CD14-positive monocyte (primary cell): ENCODE results near the gene HMG20B. TPM values are rescaled to one million over a fixed set of nuclear protein-coding genes. Genes with fewer than 3 reads are reported as not detected.
A peak's percentile ranks its signal among the peaks of the same experiment; 100 is the strongest.

ENCODE experiments used
- DNase-seq, 3 donors: peaks; one replicate each; pipeline ENCODE4 v3.0.0-alpha.2; 2011 to 2022
- H2AFZ ChIP-seq: 2 replicates; pipeline ENCODE4 v1.6.0; 2012; ENCODE audit warnings: mild to moderate bottlenecking, low read depth, low read length, inconsistent platforms; ENCODE audit not compliant: insufficient read depth, poor library complexity, severe bottlenecking
- H3K27ac ChIP-seq, 2 donors: 1 replicate in 1 of 2; 2 replicates in 1 of 2; pipeline ENCODE4 v1.5.1; 2012 to 2013; ENCODE audit warnings: low read length in 2 of 2, control low read depth in 1 of 2, inconsistent platforms in 1 of 2, low read depth in 1 of 2, mild to moderate bottlenecking in 1 of 2
- H3K27me3 ChIP-seq, 2 donors: one replicate each; pipeline versions ENCODE4 v1.6.0 to v1.6.1; 2011 to 2013; ENCODE audit warnings: low read length in 2 of 2; ENCODE audit not compliant: control insufficient read depth in 2 of 2, insufficient read depth in 2 of 2
- H3K36me3 ChIP-seq, 2 donors: replicated peaks in 1 of 2; 1 replicate in 1 of 2; 2 replicates in 1 of 2; pipeline versions ENCODE4 v1.5.1 to v1.6.1; 2012 to 2013; ENCODE audit warnings: low read length in 2 of 2, control low read depth in 1 of 2, inconsistent platforms in 1 of 2, mild to moderate bottlenecking in 1 of 2; ENCODE audit not compliant: insufficient read depth in 2 of 2, control insufficient read depth in 1 of 2
- H3K4me1 ChIP-seq, 2 donors: 1 replicate in 1 of 2; 2 replicates in 1 of 2; pipeline versions ENCODE4 v1.5.1 to v1.6.1; 2012 to 2013; ENCODE audit warnings: low read length in 2 of 2, control low read depth in 1 of 2, inconsistent platforms in 1 of 2, mild to moderate bottlenecking in 1 of 2, moderate library complexity in 1 of 2; ENCODE audit not compliant: insufficient read depth in 2 of 2, control insufficient read depth in 1 of 2
- H3K4me2 ChIP-seq: replicated peaks from 2 replicates; pipeline ENCODE3; 2012; ENCODE audit warnings: low read length, moderate library complexity, mild to moderate bottlenecking; ENCODE audit not compliant: poor library complexity, severe bottlenecking; ENCODE audit errors: extremely low read depth
- H3K4me3 ChIP-seq, 3 experiments: fragments of 200-600 bp in 1 of 3; sonication (generic) in 1 of 3; replicated peaks in 1 of 3; 1 replicate in 2 of 3; 2 replicates in 1 of 3; pipeline ENCODE4 v1.5.1; 2011 to 2013; ENCODE audit warnings: low read length in 3 of 3, mild to moderate bottlenecking in 3 of 3, control low read depth in 2 of 3, low read depth in 2 of 3, inconsistent platforms in 1 of 3, moderate library complexity in 1 of 3
- H3K79me2 ChIP-seq: 2 replicates; pipeline ENCODE4 v1.6.0; 2012; ENCODE audit warnings: mild to moderate bottlenecking, control low read depth, inconsistent platforms, low read length, moderate library complexity; ENCODE audit not compliant: insufficient read depth
- H3K9ac ChIP-seq: 2 replicates; pipeline ENCODE4 v1.6.0; 2017; ENCODE audit warnings: low read length, mild to moderate bottlenecking; ENCODE audit not compliant: insufficient read depth, poor library complexity, severe bottlenecking
- H3K9me3 ChIP-seq, 2 donors: replicated peaks in 1 of 2; 1 replicate in 1 of 2; 2 replicates in 1 of 2; pipeline versions ENCODE4 v1.5.1 to v1.6.1; 2012 to 2013; ENCODE audit warnings: low read length in 2 of 2, control low read depth in 1 of 2; ENCODE audit not compliant: control insufficient read depth in 1 of 2, insufficient read depth in 1 of 2
- H4K20me1 ChIP-seq: 2 replicates; pipeline ENCODE4 v1.6.0; 2012; ENCODE audit warnings: mild to moderate bottlenecking, low read length, control low read depth, moderate library complexity; ENCODE audit not compliant: insufficient read depth
- H3K27ac Mint-ChIP-seq, 7 donors: one replicate each; pipeline ENCODE4 v1.8.0; 2020; ENCODE audit warnings: mild to moderate bottlenecking in 7 of 7, mixed read lengths in 7 of 7, moderate library complexity in 6 of 7, inconsistent platforms in 2 of 7
- H3K27me3 Mint-ChIP-seq, 3 donors: one replicate each; pipeline ENCODE4 v1.8.0; 2021 to 2022; ENCODE audit warnings: low read depth in 3 of 3, mild to moderate bottlenecking in 3 of 3, mixed read lengths in 3 of 3, moderate library complexity in 3 of 3, inconsistent platforms in 1 of 3
- H3K36me3 Mint-ChIP-seq, 2 donors: one replicate each; pipeline ENCODE4 v1.8.0; 2020; ENCODE audit warnings: mixed read lengths in 2 of 2, inconsistent platforms in 1 of 2, mild to moderate bottlenecking in 1 of 2
- H3K4me1 Mint-ChIP-seq: one replicate; pipeline ENCODE4 v1.8.0; 2020; ENCODE audit warnings: mild to moderate bottlenecking, mixed read lengths
- H3K4me3 Mint-ChIP-seq, 2 donors: one replicate each; pipeline ENCODE4 v1.8.0; 2020; ENCODE audit warnings: mild to moderate bottlenecking in 2 of 2, mixed read lengths in 2 of 2, moderate library complexity in 1 of 2
- H3K9me3 Mint-ChIP-seq, 7 donors: one replicate each; pipeline ENCODE4 v1.8.0; 2020 to 2022; ENCODE audit warnings: mixed read lengths in 7 of 7, mild to moderate bottlenecking in 6 of 7, moderate library complexity in 6 of 7, inconsistent platforms in 2 of 7
- WGBS: methylation state at CpG from one replicate; pipeline ENCODE4 v1.1.5; 2013; ENCODE audit warnings: missing lambda C conversion rate; ENCODE audit not compliant: insufficient coverage; 5-methylcytosine and 5-hydroxymethylcytosine counted together
- intact Hi-C, 2 donors: fragments of 100-400 bp; cut with micrococcal nuclease; formaldehyde crosslinking; loops; one replicate each; pipeline versions ENCODE4 v1.15.0 to v1.15.1; 2023
- polyA plus RNA-seq, 3 donors: library from polyadenylated mRNA; depleted of rRNA in 1 of 3; unstranded in 2 of 3; stranded (reverse) in 1 of 3; fragments of 300-500 nt in 2 of 3; fragments of >200 nt in 1 of 3; fragmentation: Illumina TruSeq in 2 of 3; gene quantifications; 1 replicate in 2 of 3; 2 replicates in 1 of 3; pipeline ENCODE4 v1.2.3, GENCODE V29; 2012 to 2021
- TF ChIP-seq, protein P1 (sequence below): fragments of 200-600 bp; IDR thresholded peaks from one replicate; pipeline ENCODE4 v1.8.0; 2022; ENCODE audit warnings: antibody characterized with exemption, mild to moderate bottlenecking

HMG20B gene
- polyA plus RNA-seq, 3 donors = 52.4 to 58.8 (median 56.5) TPM

GRCh38 chr19:3621689-3622088, 48.9 kb downstream of the HMG20B start:
- Histone ChIP-seq H3K9me3 (no peaks in the 10 kb centered on the region), H3K4me3 (no peak overlapping the region), H3K4me2 (no peak overlapping the region), H3K27ac (no peak overlapping the region), H3K4me1 (peaks cover 13 to 25% of the 10 kb centered on the region in 2 donors), H4K20me1 (peaks cover 34% of the 10 kb centered on the region), H3K27me3 (no peaks in the 10 kb centered on the region), H2AFZ (no peak overlapping the region), H3K36me3 (peaks cover 39 to 52% of the 10 kb centered on the region in 2 donors), H3K9ac (no peak overlapping the region), H3K79me2 (peaks cover 27% of the 10 kb centered on the region)
- Mint-ChIP-seq H3K9me3 (no peaks in the 10 kb centered on the region), H3K4me1 (peaks cover 30% of the 10 kb centered on the region), H3K27me3 (no peaks in the 10 kb centered on the region), H3K36me3 (peaks cover 31 to 57% of the 10 kb centered on the region in 2 donors), H3K27ac (no peak overlapping the region), H3K4me3 (no peak overlapping the region)
- TF ChIP-seq, protein P1, sequence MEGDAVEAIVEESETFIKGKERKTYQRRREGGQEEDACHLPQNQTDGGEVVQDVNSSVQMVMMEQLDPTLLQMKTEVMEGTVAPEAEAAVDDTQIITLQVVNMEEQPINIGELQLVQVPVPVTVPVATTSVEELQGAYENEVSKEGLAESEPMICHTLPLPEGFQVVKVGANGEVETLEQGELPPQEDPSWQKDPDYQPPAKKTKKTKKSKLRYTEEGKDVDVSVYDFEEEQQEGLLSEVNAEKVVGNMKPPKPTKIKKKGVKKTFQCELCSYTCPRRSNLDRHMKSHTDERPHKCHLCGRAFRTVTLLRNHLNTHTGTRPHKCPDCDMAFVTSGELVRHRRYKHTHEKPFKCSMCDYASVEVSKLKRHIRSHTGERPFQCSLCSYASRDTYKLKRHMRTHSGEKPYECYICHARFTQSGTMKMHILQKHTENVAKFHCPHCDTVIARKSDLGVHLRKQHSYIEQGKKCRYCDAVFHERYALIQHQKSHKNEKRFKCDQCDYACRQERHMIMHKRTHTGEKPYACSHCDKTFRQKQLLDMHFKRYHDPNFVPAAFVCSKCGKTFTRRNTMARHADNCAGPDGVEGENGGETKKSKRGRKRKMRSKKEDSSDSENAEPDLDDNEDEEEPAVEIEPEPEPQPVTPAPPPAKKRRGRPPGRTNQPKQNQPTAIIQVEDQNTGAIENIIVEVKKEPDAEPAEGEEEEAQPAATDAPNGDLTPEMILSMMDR = no peak
- 85% methylated on average over 7 of the region's 15 CpGs for WGBS
- intact Hi-C loops = no loop called here
- DNase-seq = no peak

- H3K4me3 Mint-ChIP-seq = no peak overlapping the region
- Histone ChIP-seq H3K27ac (no peak overlapping the region), H3K4me1 (peaks cover 14 to 28% of the 10 kb centered on the region in 2 donors), H3K79me2 (peaks cover 27% of the 10 kb centered on the region), H3K9me3 (no peaks in the 10 kb centered on the region), H2AFZ (no peak overlapping the region), H3K27me3 (no peaks in the 10 kb centered on the region), H4K20me1 (peaks cover 34% of the 10 kb centered on the region), H3K4me3 (no peak overlapping the region), H3K4me2 (no peak overlapping the region), H3K36me3 (peaks cover 37 to 52% of the 10 kb centered on the region in 2 donors), H3K9ac (no peak overlapping the region)
- WGBS = 93% methylated on average over 3 of the region's 12 CpGs
- H3K36me3 Mint-ChIP-seq = peaks cover 27 to 51% of the 10 kb centered on the region in 2 donors
- no peaks in the 10 kb centered on the region for H3K9me3 Mint-ChIP-seq
- H3K4me1 Mint-ChIP-seq = peaks cover 30% of the 10 kb centered on the region
- H3K27me3 Mint-ChIP-seq = no peaks in the 10 kb centered on the region
- H3K27ac Mint-ChIP-seq = peak overlapping the region in 2 of 7 donors; percentile 13 to 50
- TF ChIP-seq, protein P1 = no peak
- intact Hi-C loops = no loop called here
- DNase-seq = no peak
Observed at GRCh38 chr19:3622224-3622623, 49.5 kb downstream of the HMG20B start.
